ENCODE results near the gene ARHGAP6. TPM values are rescaled to one million over a fixed set of nuclear protein-coding genes. Genes with fewer than 3 reads are reported as not detected.

Gene ARHGAP6
- total and polyA plus RNA-seq, 4 donors = 6.0 to 18.2 (median 12.3) TPM

- 31 to 33% methylated on average over 20 of the region's 20 CpGs for WGBS, 2 donors
- DNase-seq (peak; percentile 61 to 91 (median 87)), ATAC-seq (ENCODE audit: insufficient read depth, low FRiP score) (peak; percentile 69)
- Histone ChIP-seq H3K4me3 (no peak overlapping the region), H3K4me1 (ENCODE audit: control insufficient read depth in 5 of 5, insufficient read depth in 5 of 5, low read length in 5 of 5) (no peaks in the 10 kb centered on the region), H3K27me3 (ENCODE audit: control insufficient read depth in 3 of 3, insufficient read depth in 3 of 3, low read length in 2 of 3) (peaks cover 0 to 37% (median 14%) of the 10 kb centered on the region in 3 donors), H3K36me3 (ENCODE audit: control insufficient read depth in 4 of 4, insufficient read depth in 4 of 4, low read length in 4 of 4) (peaks cover 0 to 7% (median 1%) of the 10 kb centered on the region in 4 donors), H3K9ac (ENCODE audit: insufficient read depth in 1 of 2, low read length in 2 of 2) (no peak overlapping the region), H3K9me3 (ENCODE audit: control insufficient read depth in 4 of 4, insufficient read depth in 3 of 4, low read length in 3 of 4) (peaks cover 0 to 2% (median 0%) of the 10 kb centered on the region in 4 donors), H3K27ac (ENCODE audit: low read depth in 1 of 2, low read length in 1 of 2) (no peak overlapping the region)
- TF ChIP-seq CTCF (IDR thresholded peaks at IDR 0.05; ENCODE audit: control extremely low read depth, extremely low read depth) = peak; percentile 63
Observed at GRCh38 chrX:11143931-11144678, 521.6 kb downstream of the ARHGAP6 start.

- WGBS, 2 donors = 70 to 71% methylated on average over 26 to 56 of the region's 56 CpGs
- peaks cover 0 to 1% (median 0%) of the 10 kb centered on the region in 5 donors for H3K4me1 ChIP-seq (ENCODE audit: control insufficient read depth in 5 of 5, insufficient read depth in 5 of 5, low read length in 5 of 5)
- H3K4me3 ChIP-seq = no peak overlapping the region
- no peak overlapping the region for H3K27ac ChIP-seq (ENCODE audit: low read depth in 1 of 2, low read length in 1 of 2)
- no peaks in the 10 kb centered on the region for H3K9me3 ChIP-seq (ENCODE audit: control insufficient read depth in 4 of 4, insufficient read depth in 3 of 4, low read length in 3 of 4)
- peaks cover 0 to 7% (median 1%) of the 10 kb centered on the region in 4 donors for H3K36me3 ChIP-seq (ENCODE audit: control insufficient read depth in 4 of 4, insufficient read depth in 4 of 4, low read length in 4 of 4)
- TF ChIP-seq CTCF (IDR thresholded peaks at IDR 0.05; ENCODE audit: control extremely low read depth, extremely low read depth) = no peak
- DNase-seq (no peak), ATAC-seq (ENCODE audit: insufficient read depth, low FRiP score) (no peak)
- no peak overlapping the region for H3K9ac ChIP-seq (ENCODE audit: insufficient read depth in 1 of 2, low read length in 2 of 2)
- H3K27me3 ChIP-seq (ENCODE audit: control insufficient read depth in 3 of 3, insufficient read depth in 3 of 3, low read length in 2 of 3) = peaks cover 0 to 13% (median 9%) of the 10 kb centered on the region in 3 donors
Observed at GRCh38 chrX:11138498-11139390, 527.0 kb downstream of the ARHGAP6 start.

- Histone ChIP-seq H3K27ac (ENCODE audit: low read depth in 1 of 2, low read length in 1 of 2) (no peak overlapping the region), H3K27me3 (ENCODE audit: control insufficient read depth in 3 of 3, insufficient read depth in 3 of 3, low read length in 2 of 3) (peaks cover 0 to 13% (median 3%) of the 10 kb centered on the region in 3 donors), H3K4me3 (no peak overlapping the region), H3K9ac (ENCODE audit: insufficient read depth in 1 of 2, low read length in 2 of 2) (no peak overlapping the region), H3K9me3 (ENCODE audit: control insufficient read depth in 4 of 4, insufficient read depth in 3 of 4, low read length in 3 of 4) (no peaks in the 10 kb centered on the region), H3K36me3 (ENCODE audit: control insufficient read depth in 4 of 4, insufficient read depth in 4 of 4, low read length in 4 of 4) (peaks cover 0 to 2% (median under 1%) of the 10 kb centered on the region in 4 donors), H3K4me1 (ENCODE audit: control insufficient read depth in 5 of 5, insufficient read depth in 5 of 5, low read length in 5 of 5) (peaks cover 0 to 1% (median 0%) of the 10 kb centered on the region in 5 donors)
- WGBS, 2 donors = 32 to 34% methylated on average over 6 of the region's 6 CpGs
- ATAC-seq (ENCODE audit: insufficient read depth, low FRiP score) (no peak), DNase-seq (peak in 2 of 3 donors; percentile 69 to 81)
- peak; percentile 44 for TF ChIP-seq CTCF (IDR thresholded peaks at IDR 0.05; ENCODE audit: control extremely low read depth, extremely low read depth)
Observed at GRCh38 chrX:11137543-11138139, 528.1 kb downstream of the ARHGAP6 start.

Data from lung (tissue), 12 donors.